Breast epithelium (tissue), 3 donors: ENCODE results near the gene CYP4F2.
"Not testable (repeated sequence)": the region's sequence is repeated elsewhere in the genome, so short reads cannot be mapped to it uniquely, and the experiment has no call there.

Experiments used
- CTCF ChIP-seq, 3 donors: fragments of 450-650 bp; IDR thresholded peaks; one replicate each; pipeline ENCODE4 v1.5.1; 2016 to 2017; ENCODE audit warnings: antibody characterized with exemption in 3 of 3, mild to moderate bottlenecking in 3 of 3, moderate library complexity in 3 of 3
- POLR2A ChIP-seq: fragments of 450-650 bp; IDR thresholded peaks from one replicate; pipeline ENCODE4 v1.6.1; 2016; ENCODE audit warnings: antibody characterized with exemption, mild to moderate bottlenecking, moderate library complexity

GRCh38 chr19:15902898-15903297 lies 5.0 kb upstream of the CYP4F2 start:
- not testable (repeated sequence) for TF ChIP-seq CTCF (IDR thresholded peaks at IDR 0.05); POLR2A
